ENCODE measurements around the gene PODN.

Gene PODN

GRCh38 chr1:53074313-53075154, 12.5 kb downstream of the PODN start:
- DNase-seq (ENCODE audit: low spot score): no peak

DNA sequence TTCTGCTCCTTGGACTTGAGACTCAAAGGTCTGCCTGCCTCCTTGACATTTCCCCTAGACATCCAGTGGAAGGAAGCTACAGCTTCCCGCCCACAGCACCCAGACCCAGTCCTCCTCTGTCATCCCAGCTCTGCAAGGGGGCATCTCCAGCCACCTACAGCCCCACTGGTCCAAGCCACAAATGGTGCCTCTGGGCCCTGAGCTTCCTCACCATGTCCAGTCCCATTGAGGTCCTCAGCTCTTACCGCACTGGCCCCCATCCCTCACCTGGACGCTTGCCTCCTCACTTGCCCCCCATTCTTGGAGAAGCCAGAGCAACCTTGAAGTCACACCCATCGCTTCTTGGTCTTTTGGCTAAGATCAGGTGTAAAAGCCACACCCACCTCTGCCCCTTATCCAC, 13.2 kb downstream of the PODN start:
- DNase-seq (ENCODE audit: low spot score): no peak

- DNase-seq (ENCODE audit: low spot score): no peak
Observed at GRCh38 chr1:53075761-53076163, 13.7 kb downstream of the PODN start.

GRCh38 chr1:53076165-53076564, 14.2 kb downstream of the PODN start:
- no peak for DNase-seq (ENCODE audit: low spot score)

DNA sequence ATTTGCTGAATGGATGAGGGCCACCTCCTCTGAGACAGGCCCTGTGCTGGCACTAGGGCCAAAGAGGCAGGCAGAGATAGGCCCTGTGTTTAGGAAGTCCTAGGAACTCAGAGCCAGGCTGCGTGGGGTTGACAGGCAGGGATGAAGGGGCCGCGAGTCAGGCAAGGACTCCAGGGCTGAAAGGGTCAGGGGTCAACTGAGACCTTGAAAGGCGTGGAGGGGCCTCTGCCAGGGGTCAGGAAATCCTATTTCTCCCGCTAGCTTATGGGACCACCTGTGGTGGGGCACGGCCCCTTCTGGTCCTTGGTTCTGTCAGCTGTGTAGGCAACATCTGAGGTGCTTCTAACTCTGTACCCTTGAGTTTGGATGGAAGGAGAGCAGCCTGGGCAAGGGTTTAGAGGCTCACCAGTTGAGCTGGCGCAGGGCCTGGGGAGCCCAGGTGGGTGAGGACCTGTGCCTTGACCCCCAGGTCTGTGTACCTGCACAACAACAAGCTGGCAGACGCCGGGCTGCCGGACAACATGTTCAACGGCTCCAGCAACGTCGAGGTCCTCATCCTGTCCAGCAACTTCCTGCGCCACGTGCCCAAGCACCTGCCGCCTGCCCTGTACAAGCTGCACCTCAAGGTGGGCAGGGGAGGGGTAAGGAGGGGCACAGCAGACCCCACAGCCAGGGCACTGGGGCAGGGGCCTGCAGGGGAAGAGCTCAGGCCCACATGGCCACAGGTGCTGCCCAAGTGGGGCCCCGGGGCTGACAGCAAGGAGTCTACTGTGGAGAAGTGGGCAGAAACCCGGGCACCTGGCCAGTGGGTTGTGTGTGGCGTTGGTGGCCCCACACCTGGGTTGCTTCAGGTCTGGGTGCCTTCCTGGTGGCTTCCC, 14.9 kb downstream of the PODN start:
- no peak for DNase-seq (ENCODE audit: low spot score)

GRCh38 chr1:53077599-53077965, 15.6 kb downstream of the PODN start:
- no peak for DNase-seq (ENCODE audit: low spot score)

DNA sequence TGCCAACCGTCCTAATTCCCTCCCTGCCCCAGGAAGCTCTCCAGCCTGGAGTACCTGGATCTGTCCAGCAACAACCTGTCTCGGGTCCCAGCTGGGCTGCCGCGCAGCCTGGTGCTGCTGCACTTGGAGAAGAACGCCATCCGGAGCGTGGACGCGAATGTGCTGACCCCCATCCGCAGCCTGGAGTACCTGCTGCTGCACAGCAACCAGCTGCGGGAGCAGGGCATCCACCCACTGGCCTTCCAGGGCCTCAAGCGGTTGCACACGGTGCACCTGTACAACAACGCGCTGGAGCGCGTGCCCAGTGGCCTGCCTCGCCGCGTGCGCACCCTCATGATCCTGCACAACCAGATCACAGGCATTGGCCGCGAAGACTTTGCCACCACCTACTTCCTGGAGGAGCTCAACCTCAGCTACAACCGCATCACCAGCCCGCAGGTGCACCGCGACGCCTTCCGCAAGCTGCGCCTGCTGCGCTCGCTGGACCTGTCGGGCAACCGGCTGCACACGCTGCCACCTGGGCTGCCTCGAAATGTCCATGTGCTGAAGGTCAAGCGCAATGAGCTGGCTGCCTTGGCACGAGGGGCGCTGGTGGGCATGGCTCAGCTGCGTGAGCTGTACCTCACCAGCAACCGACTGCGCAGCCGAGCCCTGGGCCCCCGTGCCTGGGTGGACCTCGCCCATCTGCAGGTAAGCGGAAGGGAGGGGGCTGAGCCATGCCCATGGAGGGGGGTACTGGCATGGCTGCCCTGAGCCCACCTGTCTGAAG, 16.5 kb downstream of the PODN start:
- DNase-seq (ENCODE audit: low spot score): no peak

DNA sequence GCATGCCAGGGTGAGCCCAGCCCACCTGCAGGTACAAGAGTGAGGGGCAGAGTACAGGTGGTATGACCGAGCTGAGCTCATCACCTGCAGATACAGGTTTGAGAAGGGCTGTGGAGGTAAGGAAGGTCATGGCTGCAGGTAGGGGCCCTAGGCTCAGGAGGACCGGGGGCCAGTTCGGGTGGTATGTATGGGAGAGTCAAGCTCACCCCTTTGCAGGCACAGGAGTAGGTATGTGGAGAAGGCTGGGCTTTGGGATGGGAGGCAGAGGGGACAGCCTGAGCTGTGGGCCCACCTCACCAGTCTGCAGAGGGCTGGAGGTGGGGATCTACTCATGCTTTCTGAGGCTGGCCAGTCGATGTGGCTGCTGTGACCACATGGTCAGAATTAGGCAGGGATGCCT, 17.2 kb downstream of the PODN start:
- DNase-seq (ENCODE audit: low spot score): no peak

DNA sequence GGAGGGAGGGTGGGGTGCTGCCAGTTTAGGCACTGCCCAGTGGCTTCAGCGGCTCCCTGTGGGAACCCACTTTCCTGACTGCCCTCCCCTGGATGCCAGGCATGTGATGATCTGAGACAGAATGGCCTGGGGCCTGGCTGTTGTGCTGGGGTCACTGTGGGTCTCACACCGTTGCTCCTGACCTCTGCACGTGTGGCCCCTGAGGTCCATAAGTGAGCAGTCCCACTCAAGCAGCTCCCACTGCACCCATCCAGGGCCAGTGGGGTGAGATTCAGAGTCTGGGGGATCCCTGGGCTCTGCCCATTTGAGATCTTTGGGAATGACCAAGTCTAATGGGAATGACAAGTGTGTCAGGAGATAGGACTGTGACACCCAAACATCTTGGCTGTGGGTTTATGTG, 18.0 kb downstream of the PODN start:
- no peak for DNase-seq (ENCODE audit: low spot score)

- no peak for DNase-seq (ENCODE audit: low spot score)
Observed at GRCh38 chr1:53080769-53081168, 18.8 kb downstream of the PODN start.

GRCh38 chr1:53081384-53082066, 19.5 kb downstream of the PODN start:
- no peak for DNase-seq (ENCODE audit: low spot score)

GRCh38 chr1:53082826-53083455, 20.9 kb downstream of the PODN start:
- DNase-seq (ENCODE audit: low spot score): no peak

DNA sequence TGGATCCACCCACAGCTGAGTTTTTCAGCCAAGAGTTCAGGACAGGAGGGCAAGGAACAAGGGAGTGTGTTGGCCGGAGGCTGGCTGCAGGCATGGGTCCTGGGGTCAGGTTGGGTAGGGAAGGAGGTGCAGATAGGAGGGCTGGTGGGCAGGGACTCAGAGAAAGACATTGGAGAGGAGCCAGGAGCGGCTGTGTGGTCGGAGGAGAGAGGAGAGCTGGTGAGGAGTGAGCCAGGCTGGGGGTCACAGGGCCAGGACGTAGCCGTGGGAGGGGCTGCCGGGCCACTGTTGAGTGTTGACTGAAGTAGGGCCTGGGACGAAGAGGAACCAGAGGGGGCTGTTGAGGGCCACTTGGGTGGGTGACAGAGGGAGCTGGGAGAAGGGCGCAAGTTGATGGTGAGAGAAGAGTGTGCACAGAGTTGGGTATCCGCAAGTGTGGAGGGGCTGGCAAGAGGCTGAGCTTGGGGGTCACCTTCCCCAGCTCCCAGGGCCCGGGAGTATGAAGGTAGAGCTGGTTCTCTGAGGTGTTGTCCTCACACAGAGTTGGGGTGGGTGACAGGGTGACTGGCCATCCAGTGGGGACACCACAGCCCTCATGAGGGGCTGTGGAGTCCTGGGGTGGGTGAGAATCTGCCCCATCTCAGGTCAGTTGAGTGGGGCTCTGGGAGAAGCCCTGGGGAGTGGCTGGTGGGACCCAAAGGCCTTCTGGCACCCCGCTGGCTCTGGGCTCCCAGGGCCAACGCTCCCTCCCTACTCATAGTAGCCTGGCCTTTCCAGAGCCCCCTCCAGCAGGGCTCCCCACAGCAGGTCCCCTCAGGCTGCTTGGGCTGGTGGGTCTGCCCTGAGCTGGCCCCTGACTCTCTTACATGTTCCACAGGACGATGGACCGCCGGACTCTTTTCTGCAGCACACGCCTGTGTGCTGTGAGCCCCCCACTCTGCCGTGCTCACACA, 21.9 kb downstream of the PODN start:
- DNase-seq (ENCODE audit: low spot score): no peak

DNA sequence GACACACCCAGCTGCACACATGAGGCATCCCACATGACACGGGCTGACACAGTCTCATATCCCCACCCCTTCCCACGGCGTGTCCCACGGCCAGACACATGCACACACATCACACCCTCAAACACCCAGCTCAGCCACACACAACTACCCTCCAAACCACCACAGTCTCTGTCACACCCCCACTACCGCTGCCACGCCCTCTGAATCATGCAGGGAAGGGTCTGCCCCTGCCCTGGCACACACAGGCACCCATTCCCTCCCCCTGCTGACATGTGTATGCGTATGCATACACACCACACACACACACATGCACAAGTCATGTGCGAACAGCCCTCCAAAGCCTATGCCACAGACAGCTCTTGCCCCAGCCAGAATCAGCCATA, 22.6 kb downstream of the PODN start:
- no peak for DNase-seq (ENCODE audit: low spot score)

DNA sequence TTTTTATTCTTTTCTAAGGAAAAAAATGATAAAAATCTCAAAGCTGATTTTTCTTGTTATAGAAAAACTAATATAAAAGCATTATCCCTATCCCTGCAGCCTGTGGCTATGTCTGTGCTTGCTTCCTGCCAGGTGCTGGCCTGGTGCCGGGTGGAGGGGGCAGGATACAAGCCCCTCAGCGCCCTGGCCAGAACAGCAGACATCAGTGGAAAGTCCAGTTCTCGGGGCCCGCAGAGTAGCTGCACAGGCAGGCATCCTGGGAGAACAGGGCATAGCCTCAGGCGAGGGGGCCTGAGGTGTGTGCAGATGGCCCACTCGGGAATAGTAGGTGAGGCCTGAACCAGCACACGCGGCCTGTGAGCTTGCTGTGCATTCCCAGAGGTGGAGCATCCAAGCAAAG, 23.4 kb downstream of the PODN start:
- DNase-seq (ENCODE audit: low spot score): no peak

- DNase-seq (ENCODE audit: low spot score): peak; percentile 44
Observed at GRCh38 chr1:53086491-53087070, 24.6 kb downstream of the PODN start.

- DNase-seq (ENCODE audit: low spot score): no peak
Observed at GRCh38 chr1:53087332-53088285, 25.6 kb downstream of the PODN start.

DNA sequence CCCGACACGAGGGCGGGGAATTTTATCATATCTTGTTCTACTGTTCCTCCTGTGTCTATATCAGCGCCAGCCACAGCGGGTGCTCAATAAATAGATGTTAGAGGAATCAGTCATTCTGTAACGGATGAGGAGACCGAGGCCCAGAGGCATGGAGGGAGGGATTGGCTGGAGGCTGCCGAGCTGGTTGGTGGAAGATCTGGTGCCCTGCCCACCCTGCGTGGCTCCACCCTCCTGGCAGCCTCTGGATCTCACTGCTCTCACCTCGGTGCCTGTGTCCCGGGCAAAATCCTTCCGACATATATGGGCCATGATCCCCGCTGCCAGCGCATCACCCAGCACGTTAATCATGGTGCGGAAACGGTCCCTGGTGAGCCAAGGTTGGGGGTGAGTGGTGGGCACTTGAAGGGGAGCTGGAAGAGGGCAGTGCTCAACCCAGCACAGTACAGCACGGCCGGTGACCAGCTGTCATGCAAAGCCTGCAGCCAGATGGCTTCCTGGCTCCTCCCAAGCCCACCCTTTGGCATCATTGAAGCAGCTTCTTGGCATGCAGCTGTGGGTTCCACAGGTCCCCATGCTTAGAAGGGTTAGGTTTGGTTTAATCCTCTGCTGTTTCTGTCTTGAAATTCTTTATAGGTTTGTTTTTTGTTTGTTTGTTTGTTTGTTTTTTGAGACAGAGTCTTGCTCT, 26.7 kb downstream of the PODN start:
- no peak for DNase-seq (ENCODE audit: low spot score)
